Measurements from ENCODE around the gene CDH2. TPM values are rescaled to one million over a fixed set of nuclear protein-coding genes. Genes with fewer than 3 reads are reported as not detected.

CDH2 gene
- total RNA-seq, 4 donors from 2014 or later, result 0.20 to 4.4 (median 1.1) TPM; not detected in 1

DNA sequence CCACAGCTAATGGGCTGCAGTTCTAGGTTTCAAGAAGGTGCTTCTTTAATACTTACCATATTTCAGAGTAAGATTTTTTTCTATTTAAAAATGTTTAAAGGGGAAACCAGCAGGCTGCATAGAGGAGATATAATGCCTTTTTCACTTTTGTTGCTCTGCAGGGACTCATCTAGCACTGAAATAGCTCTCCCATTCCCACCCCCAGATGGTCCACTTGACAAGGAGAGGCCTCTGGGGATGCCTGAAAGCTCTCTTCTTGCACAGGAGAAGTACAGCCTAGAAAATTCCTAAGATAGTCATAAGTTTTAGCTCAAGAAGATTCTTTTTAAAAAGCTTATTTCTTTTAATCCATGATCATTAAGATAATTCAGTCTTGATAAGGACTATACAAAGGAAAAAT lies 126.4 kb downstream of the CDH2 start:
- H3K27ac ChIP-seq, result no peak overlapping the region
- no peak for TF ChIP-seq CTCF (IDR thresholded peaks at IDR 0.05)
- TF ChIP-seq POLR2A (IDR thresholded peaks at IDR 0.05), result no peak
- no peak for TF ChIP-seq EP300 (IDR thresholded peaks at IDR 0.05; ENCODE audit: low read depth)
- no peak for TF ChIP-seq POLR2AphosphoS5 (IDR thresholded peaks at IDR 0.05)
- no peaks in the 10 kb centered on the region for H3K27me3 ChIP-seq
- DNase-seq, result no peak
- H3K4me3 ChIP-seq, result no peak overlapping the region
- H3K4me1 ChIP-seq, result no peaks in the 10 kb centered on the region
- no peaks in the 10 kb centered on the region for H3K9me3 ChIP-seq
- H3K36me3 ChIP-seq, result no peaks in the 10 kb centered on the region
- intact Hi-C loops (cut with DNase I; ENCODE audit: low total_unique reads) (no loop called here), in situ Hi-C loops (cut with MboI; ENCODE audit: low pct_ligation_motif_present in 1 of 4, low pct_unique_long_range_greater_than_20kb in 1 of 4, low sequenced_read_pairs in 3 of 4) (no loop called here)

DNA sequence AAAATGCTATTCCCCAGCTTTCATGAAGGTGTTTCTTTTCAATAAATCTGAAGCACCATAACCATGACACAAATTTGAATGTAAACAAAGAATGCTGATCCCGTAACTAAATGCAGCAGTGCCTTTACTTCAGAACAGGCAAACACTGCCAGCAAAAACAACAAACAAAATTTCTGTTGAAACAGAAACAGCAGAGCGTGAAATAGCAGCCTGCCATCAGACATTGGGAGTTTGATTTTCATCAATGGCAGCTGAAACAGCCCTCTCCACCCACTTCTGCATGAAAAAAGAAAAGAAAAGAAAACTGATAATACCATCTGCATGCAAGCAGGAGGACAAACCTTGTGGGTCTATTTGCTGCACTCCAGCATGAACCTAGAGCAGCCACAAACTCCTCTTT lies 128.3 kb downstream of the CDH2 start:
- 53 to 65% methylated on average over 2 of the region's 2 CpGs for WGBS, 2 donors (ENCODE audit: low coverage in 1 of 2)
- TF ChIP-seq POLR2AphosphoS5 (IDR thresholded peaks at IDR 0.05) (no peak), POLR2A (IDR thresholded peaks at IDR 0.05) (no peak), CTCF (IDR thresholded peaks at IDR 0.05) (no peak), EP300 (IDR thresholded peaks at IDR 0.05; ENCODE audit: low read depth) (no peak)
- Histone ChIP-seq H3K4me3 (no peak overlapping the region), H3K4me1 (no peaks in the 10 kb centered on the region), H3K27me3 (no peaks in the 10 kb centered on the region), H3K36me3 (no peaks in the 10 kb centered on the region), H3K27ac (no peak overlapping the region), H3K9me3 (no peaks in the 10 kb centered on the region)
- intact Hi-C loops (cut with DNase I; ENCODE audit: low total_unique reads) (no loop called here), in situ Hi-C loops (cut with MboI; ENCODE audit: low pct_ligation_motif_present in 1 of 4, low pct_unique_long_range_greater_than_20kb in 1 of 4, low sequenced_read_pairs in 3 of 4) (no loop called here)
- no peak for DNase-seq

DNA sequence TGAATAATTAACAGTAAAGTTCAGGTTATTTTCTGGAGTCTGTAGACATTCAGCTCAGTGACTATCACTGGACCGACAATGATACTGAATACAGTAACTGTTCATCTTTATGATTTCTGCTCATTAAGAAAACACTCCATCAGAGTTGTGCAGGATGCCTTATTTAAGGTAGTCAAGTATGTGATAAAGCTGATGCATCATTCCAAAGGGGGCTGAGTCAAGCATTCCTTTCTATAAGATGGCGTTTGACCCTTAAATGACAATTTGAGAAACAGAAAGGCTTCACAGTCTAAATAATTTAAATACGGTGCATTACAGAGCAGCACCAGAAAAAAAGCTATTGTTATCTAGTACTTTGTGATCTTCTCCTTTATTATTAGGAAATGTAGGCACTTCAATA lies 131.1 kb downstream of the CDH2 start:
- no peak for TF ChIP-seq POLR2AphosphoS5 (IDR thresholded peaks at IDR 0.05)
- no peak for TF ChIP-seq EP300 (IDR thresholded peaks at IDR 0.05; ENCODE audit: low read depth)
- TF ChIP-seq POLR2A (IDR thresholded peaks at IDR 0.05), result no peak
- no peak for TF ChIP-seq CTCF (IDR thresholded peaks at IDR 0.05)
- H3K9me3 ChIP-seq, result no peaks in the 10 kb centered on the region
- WGBS, 2 donors (ENCODE audit: low coverage in 1 of 2), result 69 to 83% methylated on average over 3 of the region's 3 CpGs
- no peak overlapping the region for H3K27ac ChIP-seq
- in situ Hi-C loops (cut with MboI; ENCODE audit: low pct_ligation_motif_present in 1 of 4, low pct_unique_long_range_greater_than_20kb in 1 of 4, low sequenced_read_pairs in 3 of 4) (no loop called here), intact Hi-C loops (cut with DNase I; ENCODE audit: low total_unique reads) (no loop called here)
- H3K36me3 ChIP-seq, result no peaks in the 10 kb centered on the region
- H3K4me1 ChIP-seq, result no peaks in the 10 kb centered on the region
- H3K4me3 ChIP-seq, result no peak overlapping the region
- DNase-seq, result no peak
- H3K27me3 ChIP-seq, result no peaks in the 10 kb centered on the region

DNA sequence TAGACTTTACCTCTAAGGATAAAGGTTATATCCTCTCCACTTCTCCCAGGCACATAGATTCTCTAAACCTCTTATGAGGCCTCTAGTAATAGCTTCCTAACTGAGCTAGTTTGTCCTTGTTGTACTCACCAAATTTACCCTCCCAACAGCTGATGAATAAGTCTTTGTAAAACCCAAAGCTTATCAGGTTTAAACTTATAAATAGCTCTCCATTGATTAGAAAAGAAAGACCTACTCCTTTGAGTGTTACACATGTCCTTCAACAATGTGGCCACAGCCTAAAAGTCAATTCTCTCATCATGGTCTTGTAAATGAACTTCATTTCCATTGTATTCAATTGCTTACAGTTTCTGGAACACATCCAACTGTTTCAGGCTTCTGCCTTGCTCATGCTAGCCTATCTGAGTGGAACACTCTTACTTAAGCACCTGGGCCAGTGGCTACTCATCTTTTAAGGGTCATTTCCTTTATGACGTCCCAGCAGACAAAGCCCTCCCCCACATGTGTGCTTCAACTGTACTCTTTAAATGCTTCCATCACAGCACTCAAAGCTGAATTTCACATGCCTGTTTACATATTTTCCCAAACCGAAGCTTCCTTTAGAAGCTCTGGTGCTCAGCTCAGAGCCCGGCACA lies 131.6 kb downstream of the CDH2 start:
- Histone ChIP-seq H3K4me3 (no peak overlapping the region), H3K36me3 (no peaks in the 10 kb centered on the region), H3K4me1 (no peaks in the 10 kb centered on the region), H3K27ac (no peak overlapping the region), H3K27me3 (no peaks in the 10 kb centered on the region), H3K9me3 (no peaks in the 10 kb centered on the region)
- in situ Hi-C loops (cut with MboI; ENCODE audit: low pct_ligation_motif_present in 1 of 4, low pct_unique_long_range_greater_than_20kb in 1 of 4, low sequenced_read_pairs in 3 of 4) (no loop called here), intact Hi-C loops (cut with DNase I; ENCODE audit: low total_unique reads) (no loop called here)
- no peak for DNase-seq
- 58 to 73% methylated on average over 3 of the region's 3 CpGs for WGBS, 2 donors (ENCODE audit: low coverage in 1 of 2)
- TF ChIP-seq CTCF (IDR thresholded peaks at IDR 0.05) (no peak), POLR2AphosphoS5 (IDR thresholded peaks at IDR 0.05) (no peak), POLR2A (IDR thresholded peaks at IDR 0.05) (no peak), EP300 (IDR thresholded peaks at IDR 0.05; ENCODE audit: low read depth) (no peak)

Data from transverse colon (tissue), 4 donors.